Measurements from ENCODE around the gene BASP1.

DNA sequence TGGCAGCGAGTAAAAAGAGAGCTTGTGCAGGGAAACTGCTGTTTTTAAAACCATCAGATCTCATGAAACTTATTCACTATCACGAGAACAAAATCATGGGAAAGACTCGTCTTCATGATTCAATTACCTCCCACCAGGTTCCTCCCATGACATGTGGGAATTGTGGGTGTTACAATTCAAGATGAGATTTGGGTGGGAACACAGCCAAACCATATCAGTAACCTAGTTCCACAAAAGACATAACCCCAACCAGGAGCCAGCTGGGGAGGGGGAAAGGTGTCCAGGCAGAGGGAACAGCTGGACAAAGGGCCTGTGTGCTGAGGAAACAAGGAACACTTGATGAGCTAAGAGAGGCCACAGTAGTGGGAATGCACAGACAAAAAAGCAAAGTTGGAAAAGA, 71.1 kb downstream of the BASP1 start:
- TF ChIP-seq, protein P1, sequence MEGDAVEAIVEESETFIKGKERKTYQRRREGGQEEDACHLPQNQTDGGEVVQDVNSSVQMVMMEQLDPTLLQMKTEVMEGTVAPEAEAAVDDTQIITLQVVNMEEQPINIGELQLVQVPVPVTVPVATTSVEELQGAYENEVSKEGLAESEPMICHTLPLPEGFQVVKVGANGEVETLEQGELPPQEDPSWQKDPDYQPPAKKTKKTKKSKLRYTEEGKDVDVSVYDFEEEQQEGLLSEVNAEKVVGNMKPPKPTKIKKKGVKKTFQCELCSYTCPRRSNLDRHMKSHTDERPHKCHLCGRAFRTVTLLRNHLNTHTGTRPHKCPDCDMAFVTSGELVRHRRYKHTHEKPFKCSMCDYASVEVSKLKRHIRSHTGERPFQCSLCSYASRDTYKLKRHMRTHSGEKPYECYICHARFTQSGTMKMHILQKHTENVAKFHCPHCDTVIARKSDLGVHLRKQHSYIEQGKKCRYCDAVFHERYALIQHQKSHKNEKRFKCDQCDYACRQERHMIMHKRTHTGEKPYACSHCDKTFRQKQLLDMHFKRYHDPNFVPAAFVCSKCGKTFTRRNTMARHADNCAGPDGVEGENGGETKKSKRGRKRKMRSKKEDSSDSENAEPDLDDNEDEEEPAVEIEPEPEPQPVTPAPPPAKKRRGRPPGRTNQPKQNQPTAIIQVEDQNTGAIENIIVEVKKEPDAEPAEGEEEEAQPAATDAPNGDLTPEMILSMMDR (IDR thresholded peaks at IDR 0.05) = no peak
- TF ChIP-seq POLR2A (IDR thresholded peaks at IDR 0.05) (no peak), EP300 (IDR thresholded peaks at IDR 0.05) (no peak)
